BJ (cell line): ENCODE data around the gene GNL1. TPM values are rescaled to one million over a fixed set of nuclear protein-coding genes. Genes with fewer than 3 reads are reported as not detected.
"Not testable (repeated sequence)": the region's sequence is repeated elsewhere in the genome, so short reads cannot be mapped to it uniquely, and the experiment has no call there.

ENCODE experiments used
- CTCF ChIA-PET: fragments of 350-600 bp; formaldehyde crosslinking; extraction: SDS; loops from one replicate; lab custom pipeline; 2021; ENCODE audit warnings: antibody characterized with exemption, inconsistent platforms; lab: Yijun Ruan, JAX
- POLR2A ChIA-PET: fragments of 300-600 bp; sonication (Branson Sonifier 250); formaldehyde crosslinking; extraction: SDS; loops from one replicate; lab custom pipeline; 2021; ENCODE audit warnings: antibody characterized with exemption; lab: Charles Lee
- DNase-seq: peaks from one replicate; pipeline ENCODE4 v3.0.0-alpha.2; 2011; ENCODE audit warnings: low read depth
- H3K27me3 ChIP-seq: 2 replicates; pipeline ENCODE4 v1.6.0; 2011; ENCODE audit warnings: low read length; ENCODE audit not compliant: control insufficient read depth, insufficient read depth
- H3K36me3 ChIP-seq: 2 replicates; pipeline ENCODE4 v1.5.1; 2011; ENCODE audit warnings: low read length; ENCODE audit not compliant: control insufficient read depth, insufficient read depth
- H3K4me3 ChIP-seq: 2 replicates; pipeline ENCODE4 v1.5.1; 2011; ENCODE audit warnings: low read depth, mild to moderate bottlenecking, control low read depth, low read length
- CTCF ChIP-seq: IDR thresholded peaks from 2 replicates; pipeline ENCODE4 v1.5.1; 2011; ENCODE audit warnings: low read depth, mild to moderate bottlenecking, control low read depth, inconsistent platforms, low read length, moderate library complexity; ENCODE audit not compliant: insufficient read depth
- polyA plus RNA-seq: library from polyadenylated mRNA; depleted of rRNA; stranded (reverse); fragments of >200 nt; gene quantifications from 2 replicates; pipeline ENCODE4 v1.2.3, GENCODE V29; 2011; rRNA removed
- small RNA-seq: library from RNA; depleted of rRNA; stranded (forward); fragments of <200 nt; gene quantifications from one replicate; pipeline ENCODE3, GENCODE V24; 2012; ENCODE audit warnings: low replicate concordance, low read depth; ENCODE audit not compliant: insufficient read length

GNL1 gene
- polyA plus RNA-seq, 1 experiment = 47.6 TPM

- no peak for DNase-seq
- Histone ChIP-seq H3K27me3 (no peaks in the 10 kb centered on the region), H3K4me3 (no peak overlapping the region), H3K36me3 (peaks cover 22% of the 10 kb centered on the region)
- TF ChIP-seq CTCF = no peak
- POLR2A ChIA-PET = no interaction called here
- CTCF ChIA-PET = interaction anchor here (1.0 to 2.4 kb wide), 5 partner anchors 14 to 49 kb away, joined by 3 to 9 read pairs (median 4); no protein-coding TSS in a partner anchor
Observed at GRCh38 chr6:30495993-30496392, 60.3 kb downstream of the GNL1 start.

- H3K4me3 ChIP-seq, H3K27me3 ChIP-seq, DNase-seq, POLR2A ChIA-PET: not testable (repeated sequence)
- CTCF ChIA-PET = interaction anchor here (2.8 kb wide), 1 partner anchor 37 kb away, joined by 13 read pairs; no protein-coding TSS in a partner anchor
- peaks cover 28% of the 10 kb centered on the region for H3K36me3 ChIP-seq
Observed at GRCh38 chr6:30495060-30495459, 61.2 kb downstream of the GNL1 start.

- no peak for TF ChIP-seq CTCF
- peaks cover 28% of the 10 kb centered on the region for H3K36me3 ChIP-seq
- H3K27me3 ChIP-seq = no peaks in the 10 kb centered on the region
- no peak for DNase-seq
- ChIA-PET POLR2A (no interaction called here), CTCF (interaction anchor here (1.5 to 2.8 kb wide), 3 partner anchors 15 to 48 kb away, joined by 7 to 13 read pairs (median 13); no protein-coding TSS in a partner anchor)
- no peak overlapping the region for H3K4me3 ChIP-seq
Observed at GRCh38 chr6:30494291-30494861, 61.9 kb downstream of the GNL1 start.

- Histone ChIP-seq H3K4me3 (no peak overlapping the region), H3K27me3 (no peaks in the 10 kb centered on the region), H3K36me3 (peaks cover 28% of the 10 kb centered on the region)
- ChIA-PET CTCF (interaction anchor here (1.5 to 2.8 kb wide), 4 partner anchors 10 to 49 kb away, joined by 7 to 13 read pairs (median 10); no protein-coding TSS in a partner anchor), POLR2A (interaction anchor here (0.6 kb wide), 1 partner anchor 663 kb away, joined by 4 read pairs; no protein-coding TSS in a partner anchor)
- DNase-seq = no peak
- TF ChIP-seq CTCF = peak; percentile 27
Observed at GRCh38 chr6:30493643-30494250, 62.5 kb downstream of the GNL1 start.

- no peak overlapping the region for H3K4me3 ChIP-seq
- peaks cover 28% of the 10 kb centered on the region for H3K36me3 ChIP-seq
- CTCF ChIA-PET = interaction anchor here (0.8 to 2.8 kb wide), 6 partner anchors 9 to 105 kb away, joined by 3 to 13 read pairs (median 7); no protein-coding TSS in a partner anchor
- H3K27me3 ChIP-seq = no peaks in the 10 kb centered on the region
- TF ChIP-seq CTCF = no peak
- POLR2A ChIA-PET = no interaction called here
- no peak for DNase-seq
Observed at GRCh38 chr6:30491991-30492952, 64.0 kb downstream of the GNL1 start.

Small RNAs within 50 kb of the gene (small RNA-seq; reads per million reads assigned to genes)
- not detected for gene MIR877

Other genes starting within 250 kb of the GNL1 start
- gene TRIM39, start 229.6 kb downstream of the GNL1 start, polyA plus RNA-seq = 7.4 and 8.1 TPM in 2 replicates
- gene RPP21, start 211.3 kb downstream of the GNL1 start, polyA plus RNA-seq = 28.3 and 29.0 TPM in 2 replicates
- 211 and 293 TPM in 2 replicates for gene HLA-E, start 67.0 kb downstream of the GNL1 start, polyA plus RNA-seq
- gene PRR3, start 806 bp upstream of the GNL1 start, polyA plus RNA-seq = 15.8 and 16.0 TPM in 2 replicates
- 30.0 and 37.9 TPM in 2 replicates for gene ABCF1, start 15.0 kb upstream of the GNL1 start, polyA plus RNA-seq
- gene PPP1R10, start 60.8 kb upstream of the GNL1 start, polyA plus RNA-seq = 27.0 and 32.2 TPM in 2 replicates
- 58.7 and 69.3 TPM in 2 replicates for gene MRPS18B, start 61.4 kb upstream of the GNL1 start, polyA plus RNA-seq
- gene ATAT1, start 70.4 kb upstream of the GNL1 start, polyA plus RNA-seq = 5.5 and 6.8 TPM in 2 replicates
- gene C6orf136, start 90.6 kb upstream of the GNL1 start, polyA plus RNA-seq = 5.4 and 6.0 TPM in 2 replicates
- gene DHX16, start 116.5 kb upstream of the GNL1 start, polyA plus RNA-seq = 25.1 and 44.5 TPM in 2 replicates
- 87.5 and 121 TPM in 2 replicates for gene PPP1R18, start 130.2 kb upstream of the GNL1 start, polyA plus RNA-seq
- 12.6 and 19.7 TPM in 2 replicates for gene NRM, start 134.5 kb upstream of the GNL1 start, polyA plus RNA-seq
- 5.1 and 7.5 TPM in 2 replicates for gene MDC1, start 160.8 kb upstream of the GNL1 start, polyA plus RNA-seq
- gene TUBB, start 163.9 kb upstream of the GNL1 start, polyA plus RNA-seq = 1,140 and 1,840 TPM in 2 replicates
- 205 and 292 TPM in 2 replicates for gene FLOT1, start 186.2 kb upstream of the GNL1 start, polyA plus RNA-seq
- gene IER3, start 188.1 kb upstream of the GNL1 start, polyA plus RNA-seq = 43.7 and 51.7 TPM in 2 replicates